Erythroblast (primary cell): ENCODE results near the gene SLC31A1.

ENCODE experiments used
- GATA1 ChIP-seq: IDR thresholded peaks from 2 replicates; pipeline ENCODE4 v1.6.1; 2011; ENCODE audit warnings: low read depth, mild to moderate bottlenecking, control low read depth, low read length, moderate library complexity
- POLR2A ChIP-seq: IDR thresholded peaks from 2 replicates; pipeline ENCODE4 v1.6.1; 2011; ENCODE audit warnings: mild to moderate bottlenecking, low read length

DNA sequence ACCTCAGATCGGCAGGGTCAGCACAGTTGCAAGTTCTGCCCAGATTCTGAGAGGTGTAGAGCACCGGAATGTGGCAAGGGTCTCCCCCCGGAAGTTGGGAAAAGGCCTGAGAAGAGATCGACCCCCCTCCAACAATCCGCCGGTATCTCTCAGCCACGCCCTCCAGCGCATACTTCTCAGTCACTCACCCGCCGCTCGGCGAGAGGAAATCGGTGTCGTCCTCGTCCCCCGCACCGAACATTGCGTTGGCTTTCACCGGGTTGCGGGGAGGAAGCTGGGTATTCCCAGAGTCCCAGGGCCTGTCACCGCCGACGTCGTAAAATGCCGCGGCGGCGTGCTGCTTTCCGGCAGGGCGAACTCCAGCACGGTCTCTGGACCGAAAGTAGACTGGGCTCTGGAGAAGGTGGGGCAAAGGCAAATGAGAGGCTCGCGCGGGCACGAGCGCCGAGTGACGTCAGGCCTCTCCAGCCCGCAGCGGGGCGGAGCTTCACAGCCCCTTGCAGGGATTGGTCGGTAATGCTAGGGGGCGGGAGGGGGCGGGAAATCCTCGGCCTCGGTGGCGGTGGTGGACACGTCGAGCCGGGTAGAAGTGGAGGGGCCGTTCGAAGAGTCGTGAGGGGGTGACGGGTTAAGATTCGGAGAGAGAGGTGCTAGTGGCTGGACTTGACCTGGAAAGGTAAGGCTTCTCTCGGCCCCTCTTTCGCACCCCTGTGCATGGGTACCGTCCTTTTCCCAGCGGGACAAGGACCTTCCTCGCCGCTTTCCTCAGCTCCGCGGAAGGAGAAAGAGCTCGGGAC lies at the start of gene SLC31A1, which contains the start of gene FKBP15:
- peak; percentile 64 for TF ChIP-seq POLR2A
- TF ChIP-seq GATA1, result no peak
